Activated B cell treated with CpG ODN at 0.5 μM for 24 hours (primary cell): ENCODE results near the gene GPC1. TPM values are rescaled to one million over a fixed set of nuclear protein-coding genes. Genes with fewer than 3 reads are reported as not detected.

Experiments used
- ATAC-seq: fragments of 200-7000 bp; cut with Tn5 transposase; one replicate; pipeline ENCODE4 v1.10.0; 2021; ENCODE audit warnings: low read depth, mild to moderate bottlenecking, moderate library complexity
- CTCF ChIA-PET: fragments of 350-600 bp; sonication (Branson Sonifier 250); formaldehyde crosslinking; loops from one replicate; lab custom pipeline; 2021; ENCODE audit warnings: antibody characterized with exemption; lab: Charles Lee
- POLR2A ChIA-PET: fragments of 350-600 bp; sonication (Branson Sonifier 250); formaldehyde crosslinking; loops from one replicate; lab custom pipeline; 2021; ENCODE audit warnings: antibody characterized with exemption; lab: Charles Lee
- DNase-seq: peaks from one replicate; pipeline ENCODE4 v3.0.0; 2022
- H3K27ac Mint-ChIP-seq: one replicate; pipeline ENCODE4 v1.8.0; 2020; ENCODE audit warnings: mixed read lengths
- H3K27me3 Mint-ChIP-seq: one replicate; pipeline ENCODE4 v1.8.0; 2021; ENCODE audit warnings: mixed read lengths
- H3K36me3 Mint-ChIP-seq: one replicate; pipeline ENCODE4 v1.8.0; 2021; ENCODE audit warnings: low read depth, mixed read lengths
- H3K4me1 Mint-ChIP-seq: one replicate; pipeline ENCODE4 v1.8.0; 2021; ENCODE audit warnings: mixed read lengths
- H3K4me3 Mint-ChIP-seq: one replicate; pipeline ENCODE4 v1.8.0; 2020; ENCODE audit warnings: mild to moderate bottlenecking, mixed read lengths
- H3K9me3 Mint-ChIP-seq: one replicate; pipeline ENCODE4 v1.8.0; 2020; ENCODE audit warnings: mixed read lengths
- CTCF ChIP-seq: fragments of 200-600 bp; IDR thresholded peaks from one replicate; pipeline ENCODE4 v1.8.0; 2022; ENCODE audit warnings: antibody characterized with exemption, mild to moderate bottlenecking
- intact Hi-C: fragments of 100-400 bp; cut with micrococcal nuclease; formaldehyde crosslinking; loops from one replicate; pipeline ENCODE4 v1.15.1; 2024
- total RNA-seq: library from RNA; stranded (reverse); gene quantifications from 2 replicates; pipeline ENCODE4 v1.2.3, GENCODE V29; 2022

The GPC1 gene
- total RNA-seq, 1 donor from 2014 or later = 1.9 TPM

- H3K27ac Mint-ChIP-seq = no peak overlapping the region
- no peak for TF ChIP-seq CTCF
- peaks cover 28% of the 10 kb centered on the region for H3K36me3 Mint-ChIP-seq
- H3K9me3 Mint-ChIP-seq = no peaks in the 10 kb centered on the region
- peaks cover 17% of the 10 kb centered on the region for H3K4me1 Mint-ChIP-seq
- no peak for DNase-seq
- POLR2A ChIA-PET = no interaction called here
- ATAC-seq = no peak
- no peaks in the 10 kb centered on the region for H3K27me3 Mint-ChIP-seq
- intact Hi-C loops = no loop called here
- CTCF ChIA-PET = no interaction called here
- H3K4me3 Mint-ChIP-seq = no peak overlapping the region
These were observed 74.4 kb downstream of the GPC1 start for GRCh38 chr2:240509667-240510512.

- no peak for DNase-seq
- no peak for ATAC-seq
- intact Hi-C loops = no loop called here
- CTCF ChIA-PET = no interaction called here
- Mint-ChIP-seq H3K9me3 (no peaks in the 10 kb centered on the region), H3K4me1 (peaks cover 17% of the 10 kb centered on the region), H3K27ac (no peak overlapping the region), H3K27me3 (no peaks in the 10 kb centered on the region), H3K36me3 (peaks cover 25% of the 10 kb centered on the region), H3K4me3 (no peak overlapping the region)
- POLR2A ChIA-PET = no interaction called here
- no peak for TF ChIP-seq CTCF
These were observed 75.2 kb downstream of the GPC1 start for GRCh38 chr2:240510513-240511210.

- ATAC-seq (no peak), DNase-seq (no peak)
- Mint-ChIP-seq H3K4me3 (no peak overlapping the region), H3K4me1 (peaks cover 17% of the 10 kb centered on the region), H3K9me3 (no peaks in the 10 kb centered on the region), H3K27me3 (no peaks in the 10 kb centered on the region), H3K36me3 (peaks cover 25% of the 10 kb centered on the region), H3K27ac (no peak overlapping the region)
- POLR2A ChIA-PET = no interaction called here
- TF ChIP-seq CTCF = no peak
- intact Hi-C loops = no loop called here
- CTCF ChIA-PET = no interaction called here
These were observed 76.1 kb downstream of the GPC1 start for GRCh38 chr2:240511351-240512108.

- ATAC-seq (no peak), DNase-seq (no peak)
- peaks cover 17% of the 10 kb centered on the region for H3K4me1 Mint-ChIP-seq
- no peaks in the 10 kb centered on the region for H3K9me3 Mint-ChIP-seq
- CTCF ChIA-PET = no interaction called here
- H3K4me3 Mint-ChIP-seq = no peak overlapping the region
- no peak overlapping the region for H3K27ac Mint-ChIP-seq
- intact Hi-C loops = no loop called here
- peaks cover 25% of the 10 kb centered on the region for H3K36me3 Mint-ChIP-seq
- no peak for TF ChIP-seq CTCF
- no peaks in the 10 kb centered on the region for H3K27me3 Mint-ChIP-seq
- POLR2A ChIA-PET = no interaction called here
These were observed 76.6 kb downstream of the GPC1 start for GRCh38 chr2:240512109-240512485.
